ENCODE measurements around the gene GAB2. TPM values are rescaled to one million over a fixed set of nuclear protein-coding genes. Genes with fewer than 3 reads are reported as not detected.

The GAB2 gene
- total RNA-seq, 6 experiments from 2014 or later, result 3.8 to 10.2 (median 4.5) TPM

GRCh38 chr11:78347956-78348355 is 69.7 kb downstream of the GAB2 start:
- no peaks in the 10 kb centered on the region for H3K27me3 ChIP-seq
- no peak for DNase-seq
- H3K4me3 ChIP-seq, result no peak overlapping the region
- TF ChIP-seq CTCF (IDR thresholded peaks at IDR 0.05) (no peak), POLR2A (IDR thresholded peaks at IDR 0.05) (no peak)
- intact Hi-C loops (cut with DNase I), result no loop called here
- ATAC-seq, result no peak
- H3K9me3 ChIP-seq, result no peaks in the 10 kb centered on the region
- H3K36me3 ChIP-seq, result no peaks in the 10 kb centered on the region
- H3K27ac ChIP-seq, result no peak overlapping the region
- peaks cover 0 to 4% (median 0%) of the 10 kb centered on the region in 4 donors for H3K4me1 ChIP-seq

- 45% methylated on average over 1 of the region's 1 CpG for WGBS (ENCODE audit: insufficient coverage, low coverage, low lambda C conversion rate, missing lambda C conversion rate)
- peaks cover 0 to 4% (median 0%) of the 10 kb centered on the region in 4 donors for H3K4me1 ChIP-seq
- H3K4me3 ChIP-seq, result no peak overlapping the region
- intact Hi-C loops (cut with DNase I), result no loop called here
- H3K9me3 ChIP-seq, result no peaks in the 10 kb centered on the region
- no peaks in the 10 kb centered on the region for H3K36me3 ChIP-seq
- DNase-seq (no peak), ATAC-seq (no peak)
- TF ChIP-seq CTCF (IDR thresholded peaks at IDR 0.05) (no peak), POLR2A (IDR thresholded peaks at IDR 0.05) (no peak)
- H3K27me3 ChIP-seq, result no peaks in the 10 kb centered on the region
- no peak overlapping the region for H3K27ac ChIP-seq
Measured at GRCh38 chr11:78346799-78347198, 70.8 kb downstream of the GAB2 start.

GRCh38 chr11:78345450-78345849 is 72.2 kb downstream of the GAB2 start:
- ATAC-seq, result peak in 1 of 4 donors; percentile 13
- no peak overlapping the region for H3K4me3 ChIP-seq

GRCh38 chr11:78344676-78345075 is 72.9 kb downstream of the GAB2 start:
- intact Hi-C loops (cut with DNase I), result no loop called here
- ATAC-seq (no peak), DNase-seq (no peak)
- no peaks in the 10 kb centered on the region for H3K4me1 ChIP-seq
- H3K4me3 ChIP-seq, result no peak overlapping the region
- no peak overlapping the region for H3K27ac ChIP-seq
- no peaks in the 10 kb centered on the region for H3K27me3 ChIP-seq
- TF ChIP-seq CTCF (IDR thresholded peaks at IDR 0.05) (no peak), POLR2A (IDR thresholded peaks at IDR 0.05) (no peak)
- H3K9me3 ChIP-seq, result no peaks in the 10 kb centered on the region
- H3K36me3 ChIP-seq, result no peaks in the 10 kb centered on the region
- WGBS (ENCODE audit: insufficient coverage, low coverage, low lambda C conversion rate, missing lambda C conversion rate), result 92% methylated on average over 2 of the region's 2 CpGs

More at GRCh38 chr11:78345450-78345849, 72.2 kb downstream of the GAB2 start:
- 72% methylated on average over 3 of the region's 3 CpGs for WGBS (ENCODE audit: insufficient coverage, low coverage, low lambda C conversion rate, missing lambda C conversion rate)
- TF ChIP-seq POLR2A (IDR thresholded peaks at IDR 0.05) (no peak), CTCF (IDR thresholded peaks at IDR 0.05) (no peak)
- H3K27me3 ChIP-seq, result no peaks in the 10 kb centered on the region
- H3K36me3 ChIP-seq, result no peaks in the 10 kb centered on the region
- no peak for DNase-seq
- no peaks in the 10 kb centered on the region for H3K4me1 ChIP-seq
- intact Hi-C loops (cut with DNase I), result no loop called here
- H3K27ac ChIP-seq, result no peak overlapping the region
- H3K9me3 ChIP-seq, result no peaks in the 10 kb centered on the region

GRCh38 chr11:78344094-78344493 is 73.5 kb downstream of the GAB2 start:
- Histone ChIP-seq H3K4me1 (no peaks in the 10 kb centered on the region), H3K9me3 (no peaks in the 10 kb centered on the region), H3K36me3 (no peaks in the 10 kb centered on the region), H3K27me3 (no peaks in the 10 kb centered on the region), H3K27ac (no peak overlapping the region), H3K4me3 (no peak overlapping the region)
- WGBS (ENCODE audit: insufficient coverage, low coverage, low lambda C conversion rate, missing lambda C conversion rate), result 82% methylated on average over 1 of the region's 1 CpG
- intact Hi-C loops (cut with DNase I), result no loop called here
- TF ChIP-seq POLR2A (IDR thresholded peaks at IDR 0.05) (no peak), CTCF (IDR thresholded peaks at IDR 0.05) (no peak)
- ATAC-seq (no peak), DNase-seq (no peak)
